SU-DHL-6 (cell line): Measurements from ENCODE around the gene ATG4C.

Source experiments
- H2AFZ ChIP-seq: fragments of 200-600 bp; sonication (generic); 2 replicates; pipeline ENCODE4 v1.6.1; 2014; ENCODE audit warnings: low read depth, mild to moderate bottlenecking, moderate library complexity, mixed read lengths, antibody characterized with exemption, low read length; ENCODE audit not compliant: severe bottlenecking
- H3F3A ChIP-seq: fragments of 200-600 bp; shearing (Covaris generic); 2 replicates; pipeline ENCODE4 v1.6.0; 2016; ENCODE audit warnings: antibody characterized with exemption, mild to moderate bottlenecking; ENCODE audit not compliant: insufficient read depth
- H3K27ac ChIP-seq: fragments of 200-600 bp; sonication (generic); 2 replicates; pipeline ENCODE4 v1.5.1; 2016; ENCODE audit warnings: low read depth, mild to moderate bottlenecking, low read length, moderate library complexity, mixed read lengths
- H3K27me3 ChIP-seq: fragments of 200-600 bp; sonication (generic), shearing (Covaris generic); 2 replicates; pipeline ENCODE4 v1.6.0; 2014; ENCODE audit warnings: mild to moderate bottlenecking, low read length
- H3K36me3 ChIP-seq: fragments of 200-600 bp; sonication (generic); 2 replicates; pipeline ENCODE4 v1.6.1; 2014; ENCODE audit warnings: mild to moderate bottlenecking, low read length, mixed read lengths
- H3K4me2 ChIP-seq: fragments of 300-600, 200-600 bp; shearing (Covaris generic), sonication (generic); 2 replicates; pipeline ENCODE4 v1.6.0; 2014; ENCODE audit warnings: low read length, low read depth, mild to moderate bottlenecking; ENCODE audit not compliant: poor library complexity, severe bottlenecking
- H3K4me3 ChIP-seq: fragments of 200-600 bp; sonication (generic); 2 replicates; pipeline ENCODE4 v1.5.1; 2014; ENCODE audit warnings: antibody characterized with exemption, low read length, mild to moderate bottlenecking, mixed read lengths; ENCODE audit not compliant: insufficient read depth, poor library complexity, severe bottlenecking
- H3K79me2 ChIP-seq: fragments of 200-600 bp; sonication (generic); 2 replicates; pipeline ENCODE4 v1.6.1; 2014; ENCODE audit warnings: mild to moderate bottlenecking, low read length, moderate library complexity; ENCODE audit not compliant: insufficient read depth
- H3K9ac ChIP-seq: fragments of 200-600 bp; sonication (generic); 2 replicates; pipeline ENCODE4 v1.7.0; 2014; ENCODE audit warnings: mild to moderate bottlenecking, low read length
- H3K9me2 ChIP-seq: fragments of 200-600 bp; sonication (generic); replicated peaks from 2 replicates; pipeline ENCODE4 v1.6.1; 2014; ENCODE audit warnings: low read length; ENCODE audit not compliant: insufficient read depth
- H3K9me3 ChIP-seq: fragments of 200-600 bp; sonication (generic); 2 replicates; pipeline ENCODE4 v1.6.1; 2014; ENCODE audit warnings: low read length, mixed read lengths; ENCODE audit not compliant: insufficient read depth
- H4K20me1 ChIP-seq: fragments of 200-600 bp; sonication (generic); 2 replicates; pipeline ENCODE4 v1.6.1; 2014; ENCODE audit warnings: low read depth, mild to moderate bottlenecking, antibody characterized with exemption, low read length, moderate library complexity, mixed read lengths
- CTCF ChIP-seq: fragments of 200-600 bp; sonication (generic); IDR thresholded peaks from one replicate; pipeline ENCODE4 v1.5.1; 2017; ENCODE audit warnings: antibody characterized with exemption, mild to moderate bottlenecking, low read length, moderate library complexity; ENCODE audit not compliant: insufficient read depth, poor library complexity, severe bottlenecking
- EZH2phosphoT487 ChIP-seq: fragments of 200-600 bp; sonication (generic), shearing (Covaris generic); conservative IDR thresholded peaks from 2 replicates; pipeline ENCODE4 v1.6.1; 2018; ENCODE audit warnings: mild to moderate bottlenecking, antibody characterized with exemption, low read length, moderate library complexity, mixed read lengths

ATG4C gene

DNA sequence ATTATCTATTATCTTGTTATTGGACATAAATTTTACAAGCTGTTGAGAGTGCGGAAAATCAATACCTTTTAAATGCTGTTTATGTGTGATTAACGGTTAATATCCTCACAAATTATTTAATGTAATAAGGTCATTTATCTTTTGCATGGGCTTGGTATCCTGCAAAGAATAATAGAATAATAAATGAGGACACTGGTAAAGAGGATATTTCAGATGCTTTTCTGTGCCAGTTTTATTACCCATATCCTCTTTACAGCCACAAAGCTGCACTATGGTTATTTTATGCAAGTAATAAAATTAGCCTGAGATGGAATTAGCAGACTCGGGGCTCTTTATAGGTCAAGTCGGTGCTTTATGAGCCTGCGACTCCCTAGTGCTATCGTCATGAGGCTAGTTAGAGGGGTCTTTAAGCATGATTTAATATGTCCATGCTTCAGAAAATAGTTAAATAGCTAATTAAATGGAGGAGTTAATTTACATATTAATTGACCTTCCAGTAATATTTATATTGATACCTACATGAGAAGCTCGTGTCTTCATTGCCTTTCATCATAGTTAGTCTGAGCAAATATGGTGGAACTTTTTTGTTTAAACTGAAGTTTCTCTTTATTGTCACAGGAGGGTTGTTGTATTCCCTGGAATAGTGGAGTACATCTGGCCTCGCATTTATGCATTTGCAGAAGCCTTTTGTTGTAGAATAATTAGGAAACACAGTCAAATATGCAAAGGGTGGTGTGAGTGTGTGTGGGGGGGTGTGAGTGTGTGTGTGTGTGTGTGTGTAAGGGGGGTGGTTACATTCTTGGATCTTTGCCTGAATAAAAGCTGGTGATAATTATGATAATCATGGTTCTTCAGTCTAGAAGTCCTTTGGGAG lies 120.3 kb downstream of the ATG4C start:
- no peaks in the 10 kb centered on the region for H3K9me3 ChIP-seq
- no peaks in the 10 kb centered on the region for H3K27me3 ChIP-seq
- TF ChIP-seq EZH2phosphoT487 (no peak), CTCF (no peak)
- H3K36me3 ChIP-seq: no peaks in the 10 kb centered on the region
- no peak overlapping the region for H2AFZ ChIP-seq
- no peaks in the 10 kb centered on the region for H3K9me2 ChIP-seq
- no peaks in the 10 kb centered on the region for H4K20me1 ChIP-seq
- no peaks in the 10 kb centered on the region for H3K79me2 ChIP-seq
- H3K9ac ChIP-seq: no peak overlapping the region
- no peak overlapping the region for H3K4me2 ChIP-seq
- no peak overlapping the region for H3K4me3 ChIP-seq
- no peaks in the 10 kb centered on the region for H3F3A ChIP-seq
- no peak overlapping the region for H3K27ac ChIP-seq

DNA sequence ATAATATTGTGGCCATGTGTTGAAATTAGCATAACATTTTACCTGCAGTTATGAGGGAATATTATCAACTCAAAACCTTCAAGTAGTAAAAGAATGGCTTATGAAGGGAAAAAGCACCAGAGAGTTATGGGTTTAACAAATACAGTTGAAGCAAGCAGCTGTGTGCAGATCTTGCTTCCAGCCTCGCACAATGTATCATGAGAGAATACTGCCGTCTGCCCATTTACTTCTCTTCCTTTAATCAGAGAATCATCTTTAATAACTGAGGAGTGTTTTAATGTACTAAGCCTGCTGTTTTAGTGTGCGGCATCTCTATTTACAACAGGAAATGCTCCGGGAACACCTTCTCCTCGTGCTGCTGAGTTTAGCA lies 120.9 kb downstream of the ATG4C start:
- Histone ChIP-seq H3K9me2 (no peaks in the 10 kb centered on the region), H3K27me3 (no peaks in the 10 kb centered on the region), H3K36me3 (no peaks in the 10 kb centered on the region), H2AFZ (no peak overlapping the region), H3F3A (no peaks in the 10 kb centered on the region), H3K27ac (no peak overlapping the region), H3K4me2 (no peak overlapping the region), H3K4me3 (no peak overlapping the region), H3K9me3 (no peaks in the 10 kb centered on the region), H4K20me1 (no peaks in the 10 kb centered on the region), H3K79me2 (no peaks in the 10 kb centered on the region), H3K9ac (no peak overlapping the region)
- no peak for TF ChIP-seq CTCF
- TF ChIP-seq EZH2phosphoT487: no peak

GRCh38 chr1:62905309-62905708 lies 121.4 kb downstream of the ATG4C start:
- TF ChIP-seq EZH2phosphoT487 (no peak), CTCF (no peak)
- no peak overlapping the region for H3K9ac ChIP-seq
- no peak overlapping the region for H2AFZ ChIP-seq
- H3K9me3 ChIP-seq: no peaks in the 10 kb centered on the region
- H3K4me2 ChIP-seq: no peak overlapping the region
- H3K4me3 ChIP-seq: no peak overlapping the region
- H3K27ac ChIP-seq: no peak overlapping the region
- no peaks in the 10 kb centered on the region for H3K79me2 ChIP-seq
- H3K36me3 ChIP-seq: no peaks in the 10 kb centered on the region
- H3K27me3 ChIP-seq: no peaks in the 10 kb centered on the region
- no peaks in the 10 kb centered on the region for H3K9me2 ChIP-seq
- H4K20me1 ChIP-seq: no peaks in the 10 kb centered on the region
- H3F3A ChIP-seq: no peaks in the 10 kb centered on the region
